Measurements from ENCODE around the gene SH3BP5L.
A peak's percentile ranks its signal among the peaks of the same experiment; 100 is the strongest.

Gene SH3BP5L

GRCh38 chr1:248825909-248826760 lies at the start of gene SH3BP5L:
Gene SH3BP5L, minus strand, starts transcription at chr1:248825915. Its CDS starts 980 bp downstream, at chr1:248824935.
- DNase-seq = peak; percentile 96

GRCh38 chr1:248873993-248874533 lies 48.3 kb upstream of the SH3BP5L start:
- peak; percentile 79 for DNase-seq

- DNase-seq = peak; percentile 91
Observed at GRCh38 chr1:248873409-248873992, 47.8 kb upstream of the SH3BP5L start.

GRCh38 chr1:248872752-248873408 lies 47.2 kb upstream of the SH3BP5L start:
- peak; percentile 56 for DNase-seq

- DNase-seq = no peak
Observed at GRCh38 chr1:248871837-248872401, 46.2 kb upstream of the SH3BP5L start.

- DNase-seq = peak; percentile 14
Observed at GRCh38 chr1:248862998-248863881, 37.5 kb upstream of the SH3BP5L start.

GRCh38 chr1:248862695-248862997 lies 36.9 kb upstream of the SH3BP5L start:
- no peak for DNase-seq

GRCh38 chr1:248861616-248862015 lies 35.9 kb upstream of the SH3BP5L start:
- DNase-seq = no peak

GRCh38 chr1:248860007-248860406 lies 34.3 kb upstream of the SH3BP5L start:
- DNase-seq = no peak

- peak; percentile 95 for DNase-seq
Observed at GRCh38 chr1:248858891-248859889, 33.5 kb upstream of the SH3BP5L start, which contains the start of gene ZNF692. Gene ZNF692, minus strand, starts transcription at chr1:248859085. Its CDS starts 776 bp downstream, at chr1:248858309.

- no peak for DNase-seq
Observed at GRCh38 chr1:248858096-248858890, 32.6 kb upstream of the SH3BP5L start.

GRCh38 chr1:248857749-248858095 lies 32.0 kb upstream of the SH3BP5L start:
- DNase-seq = no peak

- DNase-seq = no peak
Observed at GRCh38 chr1:248857201-248857600, 31.5 kb upstream of the SH3BP5L start.

- DNase-seq = no peak
Observed at GRCh38 chr1:248856176-248856575, 30.5 kb upstream of the SH3BP5L start.

- no peak for DNase-seq
Observed at GRCh38 chr1:248855580-248855979, 29.9 kb upstream of the SH3BP5L start.

- no peak for DNase-seq
Observed at GRCh38 chr1:248853663-248854375, 28.1 kb upstream of the SH3BP5L start.

GRCh38 chr1:248852481-248853405 lies 27.0 kb upstream of the SH3BP5L start:
- no peak for DNase-seq

- no peak for DNase-seq
Observed at GRCh38 chr1:248851390-248851789, 25.7 kb upstream of the SH3BP5L start.
